Measurements from ENCODE around the gene ETNK2.

Gene ETNK2

DNA sequence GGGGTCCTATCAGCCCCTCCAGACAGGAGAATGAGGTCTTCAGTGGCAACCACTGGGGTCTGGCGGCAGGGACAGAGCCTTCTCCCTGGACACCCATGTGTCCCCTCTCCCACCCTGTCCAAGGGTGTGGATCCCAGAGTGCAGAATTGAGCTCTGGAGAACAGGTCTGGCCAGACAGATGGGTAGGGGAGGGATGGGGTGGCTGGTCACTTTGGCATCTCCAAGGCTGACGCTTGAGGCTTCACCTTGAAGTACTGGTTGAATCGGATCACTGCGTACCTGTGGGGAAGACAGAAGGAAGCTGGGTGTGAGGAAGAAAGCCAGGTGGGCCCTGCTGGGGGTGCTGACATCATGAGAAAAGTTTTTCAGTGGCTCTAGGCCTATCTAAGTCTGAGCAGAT is 19.9 kb downstream of the ETNK2 start:
- no CpG with 5 or more reads among the region's 4 CpGs for WGBS, 2 donors (ENCODE audit: extremely low coverage in 2 of 2, insufficient read length in 2 of 2, insufficient replicate concordance in 1 of 2)
- no peak overlapping the region for H2AFZ ChIP-seq (ENCODE audit: low read length)
- peaks cover 3 to 16% of the 10 kb centered on the region in 2 donors for H3K4me1 ChIP-seq (ENCODE audit: control insufficient read depth in 2 of 2, insufficient read depth in 1 of 2, low read depth in 1 of 2, low read length in 2 of 2)
- no peaks in the 10 kb centered on the region for H3K9me3 ChIP-seq (replicated peaks in 1 of 2; ENCODE audit: control insufficient read depth in 2 of 2, insufficient read depth in 1 of 2, low read depth in 1 of 2, low read length in 2 of 2)
- H2BK12ac ChIP-seq (ENCODE audit: low read length) = no peak overlapping the region
- no peak overlapping the region for H2BK120ac ChIP-seq (ENCODE audit: low read depth, low read length)
- no peak overlapping the region for H3K4me2 ChIP-seq (ENCODE audit: insufficient read depth, low read length, poor library complexity, severe bottlenecking)
- H3K14ac ChIP-seq (ENCODE audit: low read length) = no peak overlapping the region
- no peak overlapping the region for H4K8ac ChIP-seq (ENCODE audit: low read depth, low read length)
- no peak overlapping the region for H3K4ac ChIP-seq (ENCODE audit: low read length)
- no peak overlapping the region for H3K9ac ChIP-seq (ENCODE audit: low read depth, low read length, poor library complexity)
- H3K18ac ChIP-seq (ENCODE audit: low read length) = no peak overlapping the region
- H3K27ac ChIP-seq (replicated peaks; ENCODE audit: low read length) = no peak overlapping the region
- peaks cover 3 to 58% of the 10 kb centered on the region in 2 donors for H3K36me3 ChIP-seq (replicated peaks in 1 of 2; ENCODE audit: control insufficient read depth in 2 of 2, insufficient read depth in 2 of 2, low read length in 2 of 2)
- H3K79me1 ChIP-seq (ENCODE audit: low read depth, low read length) = peaks cover 4% of the 10 kb centered on the region
- no peak overlapping the region for H2BK5ac ChIP-seq (ENCODE audit: low read length)
- no peak overlapping the region for H3K4me3 ChIP-seq (ENCODE audit: low read length in 2 of 2)
- H3K23ac ChIP-seq (ENCODE audit: low read depth, low read length, poor library complexity) = no peak overlapping the region
- H4K91ac ChIP-seq (ENCODE audit: low read depth, low read length, poor library complexity) = no peak overlapping the region
- H2BK15ac ChIP-seq (ENCODE audit: low read length) = no peak overlapping the region
- H2AK5ac ChIP-seq (ENCODE audit: low read depth, low read length) = no peak overlapping the region
- DNase-seq (ENCODE audit: low spot score) = no peak
- H3K27me3 ChIP-seq (ENCODE audit: control insufficient read depth in 3 of 3, insufficient read depth in 3 of 3, low read depth in 1 of 3, low read length in 3 of 3) = no peaks in the 10 kb centered on the region

DNA sequence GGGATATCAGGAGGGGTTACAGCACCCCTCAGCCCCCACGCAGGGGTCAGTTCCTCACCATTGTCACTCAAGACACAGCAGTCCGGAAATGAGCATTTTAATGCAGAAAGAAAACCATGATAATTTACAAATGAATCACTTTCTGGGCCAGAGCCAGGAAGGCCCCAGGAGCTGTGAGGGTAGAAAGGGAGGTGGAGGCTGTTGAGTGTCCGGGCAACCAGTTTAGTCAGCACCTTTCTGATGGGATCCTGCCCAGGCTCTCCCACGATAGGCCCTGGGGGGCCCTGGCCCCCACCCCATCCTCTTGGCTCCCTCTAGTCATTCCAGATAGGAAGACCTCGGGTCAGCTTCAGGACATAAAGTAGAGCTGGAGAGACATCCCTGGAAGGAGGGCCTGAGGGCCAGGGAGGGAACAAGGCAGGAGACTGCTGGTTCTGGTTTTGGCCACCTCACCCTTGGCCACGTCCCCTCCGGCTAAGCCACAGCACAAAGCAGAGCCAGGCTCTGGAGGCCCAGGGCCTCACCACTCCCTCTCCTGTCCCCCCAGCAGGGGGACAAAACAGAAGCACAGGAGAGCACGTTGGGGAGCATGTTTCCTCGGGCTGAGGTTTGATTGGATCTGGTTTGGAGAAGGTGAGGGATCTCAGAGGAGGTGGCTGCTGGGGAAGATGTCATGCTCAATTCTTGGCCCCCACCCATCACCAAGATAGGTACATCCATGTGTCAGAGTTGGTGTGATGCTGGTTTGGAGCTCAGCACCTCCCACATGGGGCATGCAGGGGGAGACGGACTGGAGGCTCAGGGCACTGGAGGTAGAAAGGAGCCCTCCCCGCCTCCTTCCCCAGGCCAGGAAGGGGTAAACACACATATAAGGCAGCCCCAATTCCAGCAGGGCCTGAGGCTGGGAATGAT is 20.6 kb downstream of the ETNK2 start:
- no peak overlapping the region for H2BK15ac ChIP-seq (ENCODE audit: low read length)
- H3K14ac ChIP-seq (ENCODE audit: low read length) = no peak overlapping the region
- no peak overlapping the region for H2AK5ac ChIP-seq (ENCODE audit: low read depth, low read length)
- H3K9me3 ChIP-seq (replicated peaks in 1 of 2; ENCODE audit: control insufficient read depth in 2 of 2, insufficient read depth in 1 of 2, low read depth in 1 of 2, low read length in 2 of 2) = no peaks in the 10 kb centered on the region
- H3K36me3 ChIP-seq (replicated peaks in 1 of 2; ENCODE audit: control insufficient read depth in 2 of 2, insufficient read depth in 2 of 2, low read length in 2 of 2) = peaks cover 5 to 65% of the 10 kb centered on the region in 2 donors
- DNase-seq (ENCODE audit: low spot score) = no peak
- no peak overlapping the region for H3K4me2 ChIP-seq (ENCODE audit: insufficient read depth, low read length, poor library complexity, severe bottlenecking)
- peaks cover 7 to 23% of the 10 kb centered on the region in 2 donors for H3K4me1 ChIP-seq (ENCODE audit: control insufficient read depth in 2 of 2, insufficient read depth in 1 of 2, low read depth in 1 of 2, low read length in 2 of 2)
- no peak overlapping the region for H2AFZ ChIP-seq (ENCODE audit: low read length)
- H3K4ac ChIP-seq (ENCODE audit: low read length) = no peak overlapping the region
- no peaks in the 10 kb centered on the region for H3K27me3 ChIP-seq (ENCODE audit: control insufficient read depth in 3 of 3, insufficient read depth in 3 of 3, low read depth in 1 of 3, low read length in 3 of 3)
- H3K18ac ChIP-seq (ENCODE audit: low read length) = no peak overlapping the region
- no peak overlapping the region for H4K91ac ChIP-seq (ENCODE audit: low read depth, low read length, poor library complexity)
- no peak overlapping the region for H4K8ac ChIP-seq (ENCODE audit: low read depth, low read length)
- no peak overlapping the region for H2BK5ac ChIP-seq (ENCODE audit: low read length)
- H2BK120ac ChIP-seq (ENCODE audit: low read depth, low read length) = no peak overlapping the region
- H3K9ac ChIP-seq (ENCODE audit: low read depth, low read length, poor library complexity) = peak overlapping the region; percentile 24
- H3K4me3 ChIP-seq (ENCODE audit: low read length in 2 of 2) = no peak overlapping the region
- H3K23ac ChIP-seq (ENCODE audit: low read depth, low read length, poor library complexity) = no peak overlapping the region
- H3K27ac ChIP-seq (replicated peaks; ENCODE audit: low read length) = no peak overlapping the region
- no CpG with 5 or more reads among the region's 11 CpGs for WGBS, 2 donors (ENCODE audit: extremely low coverage in 2 of 2, insufficient read length in 2 of 2, insufficient replicate concordance in 1 of 2)
- H2BK12ac ChIP-seq (ENCODE audit: low read length) = no peak overlapping the region
- peaks cover 4% of the 10 kb centered on the region for H3K79me1 ChIP-seq (ENCODE audit: low read depth, low read length)

DNA sequence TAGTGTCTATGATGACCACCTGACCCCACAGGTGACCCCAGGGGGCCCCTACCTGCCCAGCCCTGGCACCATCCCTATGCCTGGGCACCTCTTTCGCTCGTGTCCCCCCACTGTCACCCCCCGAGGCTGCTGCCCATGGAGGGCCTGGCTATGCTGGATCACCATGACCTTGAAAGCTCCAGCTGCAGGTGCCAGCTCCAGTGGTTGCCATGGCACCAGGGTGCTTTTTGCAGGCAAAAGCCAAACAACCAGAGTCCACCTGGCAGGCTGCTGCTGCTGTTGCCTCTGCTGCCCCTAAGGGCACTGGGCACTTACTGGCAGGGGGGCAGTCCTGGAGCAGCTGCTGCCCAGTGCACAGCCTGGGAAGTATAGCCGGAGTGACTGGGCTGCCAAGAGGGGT is 21.7 kb downstream of the ETNK2 start:
- no peak overlapping the region for H3K4ac ChIP-seq (ENCODE audit: low read length)
- H4K8ac ChIP-seq (ENCODE audit: low read depth, low read length) = no peak overlapping the region
- H3K18ac ChIP-seq (ENCODE audit: low read length) = no peak overlapping the region
- H3K9me3 ChIP-seq (replicated peaks in 1 of 2; ENCODE audit: control insufficient read depth in 2 of 2, insufficient read depth in 1 of 2, low read depth in 1 of 2, low read length in 2 of 2) = no peaks in the 10 kb centered on the region
- no peak overlapping the region for H3K14ac ChIP-seq (ENCODE audit: low read length)
- H2BK120ac ChIP-seq (ENCODE audit: low read depth, low read length) = no peak overlapping the region
- no peak overlapping the region for H2BK5ac ChIP-seq (ENCODE audit: low read length)
- H3K36me3 ChIP-seq (replicated peaks in 1 of 2; ENCODE audit: control insufficient read depth in 2 of 2, insufficient read depth in 2 of 2, low read length in 2 of 2) = peaks cover 12 to 72% of the 10 kb centered on the region in 2 donors
- H3K4me2 ChIP-seq (ENCODE audit: insufficient read depth, low read length, poor library complexity, severe bottlenecking) = no peak overlapping the region
- no peak overlapping the region for H4K91ac ChIP-seq (ENCODE audit: low read depth, low read length, poor library complexity)
- H2AFZ ChIP-seq (ENCODE audit: low read length) = no peak overlapping the region
- peaks cover 7 to 23% of the 10 kb centered on the region in 2 donors for H3K4me1 ChIP-seq (ENCODE audit: control insufficient read depth in 2 of 2, insufficient read depth in 1 of 2, low read depth in 1 of 2, low read length in 2 of 2)
- peaks cover 4% of the 10 kb centered on the region for H3K79me1 ChIP-seq (ENCODE audit: low read depth, low read length)
- H2BK15ac ChIP-seq (ENCODE audit: low read length) = no peak overlapping the region
- H3K4me3 ChIP-seq (ENCODE audit: low read length in 2 of 2) = no peak overlapping the region
- no peak overlapping the region for H2AK5ac ChIP-seq (ENCODE audit: low read depth, low read length)
- no peaks in the 10 kb centered on the region for H3K27me3 ChIP-seq (ENCODE audit: control insufficient read depth in 3 of 3, insufficient read depth in 3 of 3, low read depth in 1 of 3, low read length in 3 of 3)
- no peak overlapping the region for H3K23ac ChIP-seq (ENCODE audit: low read depth, low read length, poor library complexity)
- no peak for DNase-seq (ENCODE audit: low spot score)
- no peak overlapping the region for H3K27ac ChIP-seq (replicated peaks; ENCODE audit: low read length)
- H3K9ac ChIP-seq (ENCODE audit: low read depth, low read length, poor library complexity) = no peak overlapping the region
- no CpG with 5 or more reads among the region's 4 CpGs for whole genome bisulfite sequencing, 2 donors (ENCODE audit: extremely low coverage in 2 of 2, insufficient read length in 2 of 2, insufficient replicate concordance in 1 of 2)
- no peak overlapping the region for H2BK12ac ChIP-seq (ENCODE audit: low read length)

Data from neuronal stem cell (in vitro differentiated cells).